GM23338 (cell line): Measurements from ENCODE around the gene PER3. TPM values are rescaled to one million over a fixed set of nuclear protein-coding genes. Genes with fewer than 3 reads are reported as not detected.

Source experiments
- ATAC-seq: fragments of 200-7000 bp; cut with Tn5 transposase; 3 replicates; pipeline ENCODE4 v1.9.1; 2020
- DNase-seq: peaks from one replicate; pipeline ENCODE4 v3.0.0-alpha.2; 2015; ENCODE audit warnings: low spot score
- H2AFZ ChIP-seq: fragments of 200-600 bp; sonication (generic); 2 replicates; pipeline ENCODE4 v1.8.0; 2016; ENCODE audit warnings: antibody characterized with exemption, mild to moderate bottlenecking, moderate library complexity
- H3F3A ChIP-seq: fragments of 200-600 bp; sonication (generic); replicated peaks from 2 replicates; pipeline ENCODE4 v1.8.0; 2017; ENCODE audit warnings: antibody characterized with exemption, mixed run types, low read depth
- H3K27ac ChIP-seq: fragments of 200-600 bp; sonication (generic); 2 replicates; pipeline ENCODE4 v1.6.1; 2016; ENCODE audit warnings: low read depth
- H3K27me3 ChIP-seq: fragments of 200-600 bp; sonication (generic); 2 replicates; pipeline ENCODE4 v1.8.0; 2016; ENCODE audit warnings: mild to moderate bottlenecking, mixed run types, moderate library complexity; ENCODE audit not compliant: insufficient read depth
- H3K36me3 ChIP-seq: fragments of 200-600 bp; sonication (generic); 2 replicates; pipeline ENCODE4 v1.8.0; 2016; ENCODE audit warnings: mild to moderate bottlenecking; ENCODE audit not compliant: insufficient read depth
- H3K4me1 ChIP-seq: fragments of 200-600 bp; sonication (generic); 2 replicates; pipeline ENCODE4 v1.8.0; 2016; ENCODE audit warnings: mild to moderate bottlenecking, moderate library complexity; ENCODE audit not compliant: insufficient read depth
- H3K4me2 ChIP-seq: fragments of 200-600 bp; sonication (generic); 2 replicates; pipeline ENCODE4 v1.7.1; 2017; ENCODE audit warnings: mixed run types
- H3K4me3 ChIP-seq: fragments of 200-600 bp; sonication (generic); 2 replicates; pipeline ENCODE4 v1.6.1; 2016; ENCODE audit warnings: mixed run types
- H3K79me2 ChIP-seq: fragments of 200-600 bp; sonication (generic); replicated peaks from 2 replicates; pipeline ENCODE4 v1.8.0; 2017; ENCODE audit warnings: mild to moderate bottlenecking; ENCODE audit not compliant: insufficient read depth
- H3K9me2 ChIP-seq: fragments of 200-600 bp; sonication (generic); 2 replicates; pipeline ENCODE4 v1.8.0; 2017; ENCODE audit not compliant: insufficient read depth
- H4K20me1 ChIP-seq: fragments of 200-600 bp; sonication (generic); replicated peaks from 2 replicates; pipeline ENCODE4 v1.8.0; 2017; ENCODE audit warnings: mild to moderate bottlenecking; ENCODE audit not compliant: insufficient read depth
- H3K27ac Mint-ChIP-seq: 2 replicates; pipeline ENCODE4 v1.8.0; 2020; ENCODE audit warnings: inconsistent platforms, mild to moderate bottlenecking, moderate library complexity, mixed read lengths
- H3K27me3 Mint-ChIP-seq: 3 replicates; pipeline ENCODE4 v1.8.0; 2022; ENCODE audit warnings: low read depth, mild to moderate bottlenecking, moderate library complexity, mixed read lengths, inconsistent platforms; ENCODE audit not compliant: insufficient read depth, poor library complexity
- H3K36me3 Mint-ChIP-seq: 3 replicates; pipeline ENCODE4 v1.8.0; 2021; ENCODE audit warnings: low read depth, mild to moderate bottlenecking, inconsistent platforms, moderate library complexity, mixed read lengths
- H3K4me1 Mint-ChIP-seq: 3 replicates; pipeline ENCODE4 v1.8.0; 2020; ENCODE audit warnings: mild to moderate bottlenecking, inconsistent platforms, mixed read lengths
- H3K4me3 Mint-ChIP-seq: 3 replicates; pipeline ENCODE4 v1.8.0; 2021; ENCODE audit warnings: moderate library complexity, mild to moderate bottlenecking, inconsistent platforms, mixed read lengths
- H3K9me3 Mint-ChIP-seq: 3 replicates; pipeline ENCODE4 v1.8.0; 2020; ENCODE audit warnings: moderate library complexity, mild to moderate bottlenecking, inconsistent platforms, mixed read lengths
- CREB1 ChIP-seq: fragments of 250-450 bp; sonication (Bioruptor Pico); IDR thresholded peaks from 2 replicates; pipeline ENCODE4 v1.5.0; 2020; ENCODE audit warnings: low read depth, mild to moderate bottlenecking, moderate library complexity
- EZH2 ChIP-seq: fragments of 200-600 bp; sonication (generic); IDR thresholded peaks from one replicate; pipeline ENCODE4 v1.8.0; 2017; ENCODE audit warnings: antibody characterized with exemption, mild to moderate bottlenecking, low read depth; ENCODE audit not compliant: unreplicated experiment
- EZH2phosphoT487 ChIP-seq: fragments of 200-600 bp; sonication (generic); IDR thresholded peaks from one replicate; pipeline ENCODE4 v1.8.1; 2018; ENCODE audit warnings: antibody characterized with exemption; ENCODE audit not compliant: unreplicated experiment
- JUNB ChIP-seq: IDR thresholded peaks from one replicate; pipeline ENCODE4 v1.6.1; 2016; ENCODE audit warnings: antibody characterized with exemption; ENCODE audit not compliant: unreplicated experiment
- NANOG ChIP-seq: IDR thresholded peaks from 2 replicates; pipeline ENCODE4 v1.6.1; 2016; ENCODE audit warnings: antibody characterized with exemption, borderline replicate concordance
- POLR2AphosphoS5 ChIP-seq: IDR thresholded peaks from 2 replicates; pipeline ENCODE4 v1.6.1; 2016; ENCODE audit warnings: antibody characterized with exemption, low read depth
- STAT1 ChIP-seq: IDR thresholded peaks from one replicate; pipeline ENCODE4 v1.6.1; 2016; ENCODE audit warnings: antibody characterized with exemption; ENCODE audit not compliant: unreplicated experiment
- ZNF114 ChIP-seq: fragments of 250-450 bp; sonication (Bioruptor Pico); IDR thresholded peaks from 2 replicates; pipeline ENCODE4 v1.5.0; 2020; ENCODE audit warnings: mild to moderate bottlenecking, moderate library complexity
- ZNF331 ChIP-seq: fragments of 250-450 bp; sonication (Bioruptor Pico); IDR thresholded peaks from 2 replicates; pipeline ENCODE4 v1.5.0; 2020; ENCODE audit warnings: low read depth, mild to moderate bottlenecking, moderate library complexity
- polyA plus RNA-seq: library from polyadenylated mRNA; unstranded; fragments of >200 nt; fragmentation: Nextera tagmentation; extraction: Ambion mirVana; gene quantifications from 2 replicates; pipeline ENCODE4 v1.2.1, GENCODE V29; 2016
- total RNA-seq: library from RNA; depleted of rRNA; stranded (reverse); fragments of >200 nt; shearing (Covaris generic); gene quantifications from 2 replicates; pipeline ENCODE4 v1.2.3, GENCODE V29; 2014
- TF ChIP-seq, protein P1 (sequence below): fragments of 250-450 bp; sonication (Bioruptor Pico); IDR thresholded peaks from 2 replicates; pipeline ENCODE4 v1.5.0; 2020; ENCODE audit warnings: mild to moderate bottlenecking, moderate library complexity
- TF ChIP-seq, protein P2 (sequence below): IDR thresholded peaks from one replicate; pipeline ENCODE4 v1.6.1; 2018; ENCODE audit warnings: antibody characterized with exemption; ENCODE audit not compliant: unreplicated experiment
- TF ChIP-seq, protein P3 (sequence below): IDR thresholded peaks from 2 replicates; pipeline ENCODE4 v1.6.1; 2016; ENCODE audit warnings: antibody characterized with exemption
- TF ChIP-seq, protein P4 (sequence below), 2 experiments: fragments of 200-600 bp in 1 of 2; sonication (generic) in 1 of 2; conservative IDR thresholded peaks; 2 replicates each; pipeline versions ENCODE4 v1.5.1 to v1.6.1; 2016 to 2017; ENCODE audit warnings: antibody characterized with exemption in 2 of 2, low read depth in 2 of 2, mild to moderate bottlenecking in 2 of 2, moderate library complexity in 1 of 2

Gene PER3
- total and polyA plus RNA-seq, 2 experiments from 2014 or later, result 6.1 to 16.4 TPM

DNA sequence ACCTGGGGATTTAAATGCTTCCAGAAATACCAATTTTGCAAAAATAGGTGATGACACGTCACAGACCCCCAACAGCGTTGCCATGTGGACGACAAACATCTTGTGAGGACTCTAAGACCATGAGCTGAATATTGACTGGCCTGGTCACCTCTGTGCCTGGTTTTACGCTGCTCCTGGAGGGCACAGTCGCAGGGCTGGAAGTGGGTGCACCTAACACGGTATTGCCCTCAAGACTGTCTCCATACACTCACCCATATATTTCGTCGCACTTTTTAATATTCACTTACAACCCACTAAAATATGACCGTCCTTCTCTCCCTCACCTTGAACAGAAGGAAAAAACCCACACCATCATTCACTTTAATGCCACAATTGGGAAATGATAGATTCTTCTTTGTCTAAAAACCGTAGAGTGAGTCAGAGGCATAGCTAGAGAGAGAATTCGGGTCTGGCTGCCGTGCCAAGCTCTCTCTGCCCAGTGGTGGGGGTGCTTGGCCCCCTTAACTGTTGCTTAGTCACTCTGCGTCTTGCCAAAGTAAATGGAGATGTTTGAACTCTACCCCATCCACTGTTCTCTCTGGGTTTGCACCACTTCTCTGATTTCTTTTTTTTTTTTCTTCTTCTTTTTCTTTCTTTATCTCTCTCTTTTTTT, 109.6 kb downstream of the PER3 start:
- no peaks in the 10 kb centered on the region for H4K20me1 ChIP-seq
- ATAC-seq (no peak), DNase-seq (no peak)
- H3K4me3 ChIP-seq, result no peak overlapping the region
- TF ChIP-seq EZH2phosphoT487 (no peak), STAT1 (no peak), POLR2AphosphoS5 (no peak), EZH2 (no peak), NANOG (no peak), CREB1 (CRISPR knock-in tag) (no peak), ZNF331 (CRISPR knock-in tag) (no peak), JUNB (no peak), ZNF114 (CRISPR knock-in tag) (no peak)
- TF ChIP-seq, protein P1, sequence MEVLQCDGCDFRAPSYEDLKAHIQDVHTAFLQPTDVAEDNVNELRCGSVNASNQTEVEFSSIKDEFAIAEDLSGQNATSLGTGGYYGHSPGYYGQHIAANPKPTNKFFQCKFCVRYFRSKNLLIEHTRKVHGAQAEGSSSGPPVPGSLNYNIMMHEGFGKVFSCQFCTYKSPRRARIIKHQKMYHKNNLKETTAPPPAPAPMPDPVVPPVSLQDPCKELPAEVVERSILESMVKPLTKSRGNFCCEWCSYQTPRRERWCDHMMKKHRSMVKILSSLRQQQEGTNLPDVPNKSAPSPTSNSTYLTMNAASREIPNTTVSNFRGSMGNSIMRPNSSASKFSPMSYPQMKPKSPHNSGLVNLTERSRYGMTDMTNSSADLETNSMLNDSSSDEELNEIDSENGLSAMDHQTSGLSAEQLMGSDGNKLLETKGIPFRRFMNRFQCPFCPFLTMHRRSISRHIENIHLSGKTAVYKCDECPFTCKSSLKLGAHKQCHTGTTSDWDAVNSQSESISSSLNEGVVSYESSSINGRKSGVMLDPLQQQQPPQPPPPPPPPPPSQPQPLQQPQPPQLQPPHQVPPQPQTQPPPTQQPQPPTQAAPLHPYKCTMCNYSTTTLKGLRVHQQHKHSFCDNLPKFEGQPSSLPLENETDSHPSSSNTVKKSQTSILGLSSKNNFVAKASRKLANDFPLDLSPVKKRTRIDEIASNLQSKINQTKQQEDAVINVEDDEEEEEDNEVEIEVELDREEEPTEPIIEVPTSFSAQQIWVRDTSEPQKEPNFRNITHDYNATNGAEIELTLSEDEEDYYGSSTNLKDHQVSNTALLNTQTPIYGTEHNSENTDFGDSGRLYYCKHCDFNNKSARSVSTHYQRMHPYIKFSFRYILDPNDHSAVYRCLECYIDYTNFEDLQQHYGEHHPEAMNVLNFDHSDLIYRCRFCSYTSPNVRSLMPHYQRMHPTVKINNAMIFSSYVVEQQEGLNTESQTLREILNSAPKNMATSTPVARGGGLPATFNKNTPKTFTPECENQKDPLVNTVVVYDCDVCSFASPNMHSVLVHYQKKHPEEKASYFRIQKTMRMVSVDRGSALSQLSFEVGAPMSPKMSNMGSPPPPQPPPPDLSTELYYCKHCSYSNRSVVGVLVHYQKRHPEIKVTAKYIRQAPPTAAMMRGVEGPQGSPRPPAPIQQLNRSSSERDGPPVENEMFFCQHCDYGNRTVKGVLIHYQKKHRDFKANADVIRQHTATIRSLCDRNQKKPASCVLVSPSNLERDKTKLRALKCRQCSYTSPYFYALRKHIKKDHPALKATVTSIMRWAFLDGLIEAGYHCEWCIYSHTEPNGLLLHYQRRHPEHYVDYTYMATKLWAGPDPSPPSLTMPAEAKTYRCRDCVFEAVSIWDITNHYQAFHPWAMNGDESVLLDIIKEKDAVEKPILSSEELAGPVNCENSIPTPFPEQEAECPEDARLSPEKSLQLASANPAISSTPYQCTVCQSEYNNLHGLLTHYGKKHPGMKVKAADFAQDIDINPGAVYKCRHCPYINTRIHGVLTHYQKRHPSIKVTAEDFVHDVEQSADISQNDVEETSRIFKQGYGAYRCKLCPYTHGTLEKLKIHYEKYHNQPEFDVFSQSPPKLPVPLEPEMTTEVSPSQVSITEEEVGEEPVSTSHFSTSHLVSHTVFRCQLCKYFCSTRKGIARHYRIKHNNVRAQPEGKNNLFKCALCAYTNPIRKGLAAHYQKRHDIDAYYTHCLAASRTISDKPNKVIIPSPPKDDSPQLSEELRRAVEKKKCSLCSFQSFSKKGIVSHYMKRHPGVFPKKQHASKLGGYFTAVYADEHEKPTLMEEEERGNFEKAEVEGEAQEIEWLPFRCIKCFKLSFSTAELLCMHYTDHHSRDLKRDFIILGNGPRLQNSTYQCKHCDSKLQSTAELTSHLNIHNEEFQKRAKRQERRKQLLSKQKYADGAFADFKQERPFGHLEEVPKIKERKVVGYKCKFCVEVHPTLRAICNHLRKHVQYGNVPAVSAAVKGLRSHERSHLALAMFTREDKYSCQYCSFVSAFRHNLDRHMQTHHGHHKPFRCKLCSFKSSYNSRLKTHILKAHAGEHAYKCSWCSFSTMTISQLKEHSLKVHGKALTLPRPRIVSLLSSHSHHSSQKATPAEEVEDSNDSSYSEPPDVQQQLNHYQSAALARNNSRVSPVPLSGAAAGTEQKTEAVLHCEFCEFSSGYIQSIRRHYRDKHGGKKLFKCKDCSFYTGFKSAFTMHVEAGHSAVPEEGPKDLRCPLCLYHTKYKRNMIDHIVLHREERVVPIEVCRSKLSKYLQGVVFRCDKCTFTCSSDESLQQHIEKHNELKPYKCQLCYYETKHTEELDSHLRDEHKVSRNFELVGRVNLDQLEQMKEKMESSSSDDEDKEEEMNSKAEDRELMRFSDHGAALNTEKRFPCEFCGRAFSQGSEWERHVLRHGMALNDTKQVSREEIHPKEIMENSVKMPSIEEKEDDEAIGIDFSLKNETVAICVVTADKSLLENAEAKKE (CRISPR knock-in tag), result no peak
- TF ChIP-seq, protein P2, sequence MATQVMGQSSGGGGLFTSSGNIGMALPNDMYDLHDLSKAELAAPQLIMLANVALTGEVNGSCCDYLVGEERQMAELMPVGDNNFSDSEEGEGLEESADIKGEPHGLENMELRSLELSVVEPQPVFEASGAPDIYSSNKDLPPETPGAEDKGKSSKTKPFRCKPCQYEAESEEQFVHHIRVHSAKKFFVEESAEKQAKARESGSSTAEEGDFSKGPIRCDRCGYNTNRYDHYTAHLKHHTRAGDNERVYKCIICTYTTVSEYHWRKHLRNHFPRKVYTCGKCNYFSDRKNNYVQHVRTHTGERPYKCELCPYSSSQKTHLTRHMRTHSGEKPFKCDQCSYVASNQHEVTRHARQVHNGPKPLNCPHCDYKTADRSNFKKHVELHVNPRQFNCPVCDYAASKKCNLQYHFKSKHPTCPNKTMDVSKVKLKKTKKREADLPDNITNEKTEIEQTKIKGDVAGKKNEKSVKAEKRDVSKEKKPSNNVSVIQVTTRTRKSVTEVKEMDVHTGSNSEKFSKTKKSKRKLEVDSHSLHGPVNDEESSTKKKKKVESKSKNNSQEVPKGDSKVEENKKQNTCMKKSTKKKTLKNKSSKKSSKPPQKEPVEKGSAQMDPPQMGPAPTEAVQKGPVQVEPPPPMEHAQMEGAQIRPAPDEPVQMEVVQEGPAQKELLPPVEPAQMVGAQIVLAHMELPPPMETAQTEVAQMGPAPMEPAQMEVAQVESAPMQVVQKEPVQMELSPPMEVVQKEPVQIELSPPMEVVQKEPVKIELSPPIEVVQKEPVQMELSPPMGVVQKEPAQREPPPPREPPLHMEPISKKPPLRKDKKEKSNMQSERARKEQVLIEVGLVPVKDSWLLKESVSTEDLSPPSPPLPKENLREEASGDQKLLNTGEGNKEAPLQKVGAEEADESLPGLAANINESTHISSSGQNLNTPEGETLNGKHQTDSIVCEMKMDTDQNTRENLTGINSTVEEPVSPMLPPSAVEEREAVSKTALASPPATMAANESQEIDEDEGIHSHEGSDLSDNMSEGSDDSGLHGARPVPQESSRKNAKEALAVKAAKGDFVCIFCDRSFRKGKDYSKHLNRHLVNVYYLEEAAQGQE, result no peak
- TF ChIP-seq, protein P3, sequence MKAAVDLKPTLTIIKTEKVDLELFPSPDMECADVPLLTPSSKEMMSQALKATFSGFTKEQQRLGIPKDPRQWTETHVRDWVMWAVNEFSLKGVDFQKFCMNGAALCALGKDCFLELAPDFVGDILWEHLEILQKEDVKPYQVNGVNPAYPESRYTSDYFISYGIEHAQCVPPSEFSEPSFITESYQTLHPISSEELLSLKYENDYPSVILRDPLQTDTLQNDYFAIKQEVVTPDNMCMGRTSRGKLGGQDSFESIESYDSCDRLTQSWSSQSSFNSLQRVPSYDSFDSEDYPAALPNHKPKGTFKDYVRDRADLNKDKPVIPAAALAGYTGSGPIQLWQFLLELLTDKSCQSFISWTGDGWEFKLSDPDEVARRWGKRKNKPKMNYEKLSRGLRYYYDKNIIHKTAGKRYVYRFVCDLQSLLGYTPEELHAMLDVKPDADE, result no peak
- TF ChIP-seq, protein P4, sequence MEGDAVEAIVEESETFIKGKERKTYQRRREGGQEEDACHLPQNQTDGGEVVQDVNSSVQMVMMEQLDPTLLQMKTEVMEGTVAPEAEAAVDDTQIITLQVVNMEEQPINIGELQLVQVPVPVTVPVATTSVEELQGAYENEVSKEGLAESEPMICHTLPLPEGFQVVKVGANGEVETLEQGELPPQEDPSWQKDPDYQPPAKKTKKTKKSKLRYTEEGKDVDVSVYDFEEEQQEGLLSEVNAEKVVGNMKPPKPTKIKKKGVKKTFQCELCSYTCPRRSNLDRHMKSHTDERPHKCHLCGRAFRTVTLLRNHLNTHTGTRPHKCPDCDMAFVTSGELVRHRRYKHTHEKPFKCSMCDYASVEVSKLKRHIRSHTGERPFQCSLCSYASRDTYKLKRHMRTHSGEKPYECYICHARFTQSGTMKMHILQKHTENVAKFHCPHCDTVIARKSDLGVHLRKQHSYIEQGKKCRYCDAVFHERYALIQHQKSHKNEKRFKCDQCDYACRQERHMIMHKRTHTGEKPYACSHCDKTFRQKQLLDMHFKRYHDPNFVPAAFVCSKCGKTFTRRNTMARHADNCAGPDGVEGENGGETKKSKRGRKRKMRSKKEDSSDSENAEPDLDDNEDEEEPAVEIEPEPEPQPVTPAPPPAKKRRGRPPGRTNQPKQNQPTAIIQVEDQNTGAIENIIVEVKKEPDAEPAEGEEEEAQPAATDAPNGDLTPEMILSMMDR (conservative IDR thresholded peaks at IDR 0.05; ENCODE audit: low read depth in 2 of 2), result no peak
- H3K4me3 Mint-ChIP-seq, result no peak overlapping the region
- H3K27me3 Mint-ChIP-seq, result peaks cover 7% of the 10 kb centered on the region
- H3K27ac ChIP-seq, result no peak overlapping the region
- no peaks in the 10 kb centered on the region for H3K9me2 ChIP-seq
- no peaks in the 10 kb centered on the region for H3K27me3 ChIP-seq
- H3K4me1 Mint-ChIP-seq, result peaks cover 2% of the 10 kb centered on the region; the same call in 1 of the 3 replicates
- H2AFZ ChIP-seq, result 0 out of 2 replicates have a peak overlapping the region, but pooled peaks have one; percentile 52
- no peaks in the 10 kb centered on the region for H3F3A ChIP-seq
- H3K4me2 ChIP-seq, result no peak overlapping the region
- H3K36me3 ChIP-seq, result no peaks in the 10 kb centered on the region
- no peaks in the 10 kb centered on the region for H3K79me2 ChIP-seq
- 0 out of 2 replicates have a peak, but pooled peaks cover 3% of the 10 kb centered on the region for H3K4me1 ChIP-seq
- no peaks in the 10 kb centered on the region; the same call in 2 of the 3 replicates for H3K36me3 Mint-ChIP-seq
- no peaks in the 10 kb centered on the region for H3K9me3 Mint-ChIP-seq
- no peak overlapping the region; the same call in 1 of the 2 replicates for H3K27ac Mint-ChIP-seq
